PC-9 (cell line): Measurements from ENCODE around the gene CLDN34.

Experiments used
- EZH2 ChIP-seq: fragments of 200-600 bp; sonication (generic); IDR thresholded peaks from 2 replicates; pipeline ENCODE4 v1.8.0; 2017; ENCODE audit warnings: antibody characterized with exemption, low read depth
- TF ChIP-seq, protein P1 (sequence below): fragments of 200-600 bp; sonication (generic); conservative IDR thresholded peaks from 2 replicates; pipeline ENCODE4 v1.6.1; 2017; ENCODE audit warnings: mixed run types, antibody characterized with exemption, mild to moderate bottlenecking, moderate library complexity

DNA sequence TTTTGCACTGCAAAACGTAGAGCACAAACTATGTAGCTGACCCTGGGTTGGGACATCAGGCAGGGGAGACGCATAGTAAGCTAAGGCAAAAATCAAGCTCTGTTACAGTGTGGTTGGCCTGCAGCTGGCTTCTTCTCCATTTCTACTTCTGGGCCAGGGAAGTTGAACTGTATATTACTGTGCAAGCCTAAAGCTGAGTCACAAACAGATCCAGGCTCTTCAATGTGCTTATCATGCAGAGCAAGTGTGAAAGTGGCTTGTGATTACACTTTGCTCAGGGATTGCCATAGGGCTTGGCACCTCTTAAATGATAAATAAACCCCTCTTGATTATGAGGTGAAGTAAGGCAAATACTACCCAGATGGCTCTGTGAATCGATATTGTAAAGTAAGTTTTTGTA, 40.5 kb downstream of the CLDN34 start:
- TF ChIP-seq, protein P1, sequence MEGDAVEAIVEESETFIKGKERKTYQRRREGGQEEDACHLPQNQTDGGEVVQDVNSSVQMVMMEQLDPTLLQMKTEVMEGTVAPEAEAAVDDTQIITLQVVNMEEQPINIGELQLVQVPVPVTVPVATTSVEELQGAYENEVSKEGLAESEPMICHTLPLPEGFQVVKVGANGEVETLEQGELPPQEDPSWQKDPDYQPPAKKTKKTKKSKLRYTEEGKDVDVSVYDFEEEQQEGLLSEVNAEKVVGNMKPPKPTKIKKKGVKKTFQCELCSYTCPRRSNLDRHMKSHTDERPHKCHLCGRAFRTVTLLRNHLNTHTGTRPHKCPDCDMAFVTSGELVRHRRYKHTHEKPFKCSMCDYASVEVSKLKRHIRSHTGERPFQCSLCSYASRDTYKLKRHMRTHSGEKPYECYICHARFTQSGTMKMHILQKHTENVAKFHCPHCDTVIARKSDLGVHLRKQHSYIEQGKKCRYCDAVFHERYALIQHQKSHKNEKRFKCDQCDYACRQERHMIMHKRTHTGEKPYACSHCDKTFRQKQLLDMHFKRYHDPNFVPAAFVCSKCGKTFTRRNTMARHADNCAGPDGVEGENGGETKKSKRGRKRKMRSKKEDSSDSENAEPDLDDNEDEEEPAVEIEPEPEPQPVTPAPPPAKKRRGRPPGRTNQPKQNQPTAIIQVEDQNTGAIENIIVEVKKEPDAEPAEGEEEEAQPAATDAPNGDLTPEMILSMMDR: no peak
- no peak for TF ChIP-seq EZH2
